ENCODE results near the gene ERRFI1.

The ERRFI1 gene

GRCh38 chr1:7962014-7962335 lies 64.1 kb downstream of the ERRFI1 start:
- no peak for DNase-seq (ENCODE audit: low read depth)
- TF ChIP-seq CTCF (IDR thresholded peaks at IDR 0.05; ENCODE audit: control insufficient read depth, extremely low read depth, insufficient read depth): no peak
- H3K4me3 ChIP-seq (ENCODE audit: low read depth, low read length): peak overlapping the region; percentile 78
